H9 (cell line): ENCODE data around the gene SRGAP3. TPM values are rescaled to one million over a fixed set of nuclear protein-coding genes. Genes with fewer than 3 reads are reported as not detected.

Experiments used
- DNase-seq: peaks from one replicate; pipeline ENCODE4 v3.0.0-alpha.2; 2017
- H2AFZ ChIP-seq: one replicate; pipeline ENCODE4 v1.6.1; 2013; ENCODE audit warnings: mild to moderate bottlenecking, low read length, control low read depth, moderate library complexity
- H2AK5ac ChIP-seq: 2 replicates; pipeline ENCODE4 v1.6.1; 2013; ENCODE audit warnings: low read length, control low read depth, mixed read lengths; ENCODE audit not compliant: insufficient read length
- H2BK120ac ChIP-seq: one replicate; pipeline ENCODE4 v1.6.1; 2013; ENCODE audit warnings: low read depth, mild to moderate bottlenecking, low read length, control low read depth, inconsistent platforms; ENCODE audit not compliant: poor library complexity, severe bottlenecking
- H2BK12ac ChIP-seq: 2 replicates; pipeline ENCODE4 v1.6.1; 2013; ENCODE audit warnings: low read length, control low read depth, mixed read lengths, low read depth; ENCODE audit not compliant: insufficient read length
- H2BK15ac ChIP-seq: 2 replicates; pipeline ENCODE4 v1.6.1; 2013; ENCODE audit warnings: low read depth, low read length, control low read depth
- H2BK20ac ChIP-seq: one replicate; pipeline ENCODE4 v1.6.1; 2013; ENCODE audit warnings: low read depth, mild to moderate bottlenecking, low read length, control low read depth, inconsistent platforms; ENCODE audit not compliant: poor library complexity, severe bottlenecking
- H2BK5ac ChIP-seq: 2 replicates; pipeline ENCODE4 v1.6.1; 2013; ENCODE audit warnings: low read length, control low read depth, mixed read lengths; ENCODE audit not compliant: insufficient read length
- H3K14ac ChIP-seq: 2 replicates; pipeline ENCODE4 v1.6.1; 2013; ENCODE audit warnings: low read length, control low read depth; ENCODE audit not compliant: insufficient read depth
- H3K18ac ChIP-seq: 2 replicates; pipeline ENCODE4 v1.6.1; 2013; ENCODE audit warnings: low read depth, mild to moderate bottlenecking, mixed read lengths, low read length, control low read depth; ENCODE audit not compliant: insufficient read length
- H3K23ac ChIP-seq: 2 replicates; pipeline ENCODE4 v1.6.1; 2013; ENCODE audit warnings: low read length, control low read depth, mixed read lengths, low read depth; ENCODE audit not compliant: insufficient read length
- H3K23me2 ChIP-seq: 2 replicates; pipeline ENCODE4 v1.6.1; 2013; ENCODE audit warnings: low read depth, mild to moderate bottlenecking, mixed read lengths, low read length, control low read depth; ENCODE audit not compliant: insufficient read length, poor library complexity, severe bottlenecking
- H3K27ac ChIP-seq: 2 replicates; pipeline ENCODE4 v1.5.1; 2013; ENCODE audit warnings: low read length, control low read depth, mixed read lengths, low read depth; ENCODE audit not compliant: insufficient read length
- H3K27me3 ChIP-seq: 2 replicates; pipeline ENCODE4 v1.6.1; 2013; ENCODE audit warnings: low read length, control low read depth, inconsistent platforms; ENCODE audit not compliant: insufficient read depth
- H3K4ac ChIP-seq: 2 replicates; pipeline ENCODE4 v1.6.1; 2013; ENCODE audit warnings: low read depth, mild to moderate bottlenecking, control low read depth, inconsistent platforms, low read length, moderate library complexity
- H3K4me1 ChIP-seq: 2 replicates; pipeline ENCODE4 v1.6.1; 2013; ENCODE audit warnings: low read length, control low read depth, inconsistent platforms; ENCODE audit not compliant: insufficient read depth
- H3K4me2 ChIP-seq: 2 replicates; pipeline ENCODE4 v1.6.1; 2013; ENCODE audit warnings: low read length, control low read depth, mixed read lengths; ENCODE audit not compliant: insufficient read length, insufficient read depth
- H3K56ac ChIP-seq: 2 replicates; pipeline ENCODE4 v1.6.1; 2013; ENCODE audit warnings: low read depth, mild to moderate bottlenecking, mixed read lengths, low read length, control low read depth; ENCODE audit not compliant: insufficient read length
- H3K79me1 ChIP-seq: 2 replicates; pipeline ENCODE4 v1.6.1; 2013; ENCODE audit warnings: low read depth, mild to moderate bottlenecking, moderate library complexity, low read length, control low read depth, inconsistent platforms; ENCODE audit not compliant: insufficient read depth, poor library complexity, severe bottlenecking
- H3K79me2 ChIP-seq: 2 replicates; pipeline ENCODE4 v1.6.1; 2013; ENCODE audit warnings: low read length, control low read depth, inconsistent platforms; ENCODE audit not compliant: insufficient read depth
- H3K9ac ChIP-seq: 2 replicates; pipeline ENCODE4 v1.6.1; 2013; ENCODE audit warnings: low read length, control low read depth, mixed read lengths; ENCODE audit not compliant: insufficient read length; ENCODE audit errors: extremely low read depth
- H3K9me3 ChIP-seq: one replicate; pipeline ENCODE4 v1.6.1; 2013; ENCODE audit warnings: low read depth, low read length, inconsistent platforms; ENCODE audit not compliant: control insufficient read depth
- H3T11ph ChIP-seq: one replicate; pipeline ENCODE4 v1.6.1; 2013; ENCODE audit warnings: mild to moderate bottlenecking, low read length, control low read depth, inconsistent platforms
- H4K20me1 ChIP-seq: one replicate; pipeline ENCODE4 v1.6.1; 2013; ENCODE audit not compliant: control insufficient read depth, insufficient read length, insufficient read depth
- H4K5ac ChIP-seq: 2 replicates; pipeline ENCODE4 v1.6.1; 2013; ENCODE audit warnings: low read depth, mild to moderate bottlenecking, mixed read lengths, low read length, control low read depth; ENCODE audit not compliant: insufficient read length
- H4K8ac ChIP-seq: replicated peaks from 2 replicates; pipeline ENCODE4 v1.6.1; 2013; ENCODE audit warnings: low read length, control low read depth, mixed read lengths, low read depth; ENCODE audit not compliant: insufficient read length
- H4K91ac ChIP-seq: 2 replicates; pipeline ENCODE4 v1.6.1; 2013; ENCODE audit warnings: low read depth, mild to moderate bottlenecking, moderate library complexity, mixed read lengths, low read length, control low read depth; ENCODE audit not compliant: insufficient read length
- H3K27ac Mint-ChIP-seq, 3 experiments: 2 replicates in 2 of 3; 3 replicates in 1 of 3; pipeline ENCODE4 v1.8.0; 2020 to 2021; ENCODE audit warnings: mixed read lengths in 3 of 3, mild to moderate bottlenecking in 1 of 3, moderate library complexity in 1 of 3
- H3K27me3 Mint-ChIP-seq: 2 replicates; pipeline ENCODE4 v1.8.0; 2021; ENCODE audit warnings: low read depth, mild to moderate bottlenecking, moderate library complexity, mixed read lengths
- H3K36me3 Mint-ChIP-seq, 3 experiments: 2 replicates in 2 of 3; 3 replicates in 1 of 3; pipeline ENCODE4 v1.8.0; 2020 to 2021; ENCODE audit warnings: low read depth in 3 of 3, mixed read lengths in 3 of 3; ENCODE audit not compliant: insufficient read depth in 1 of 3
- H3K4me1 Mint-ChIP-seq, 2 experiments: 2 replicates each; pipeline ENCODE4 v1.8.0; 2020; ENCODE audit warnings: mixed read lengths in 2 of 2
- H3K4me3 Mint-ChIP-seq, 2 experiments: 2 replicates in 1 of 2; 3 replicates in 1 of 2; pipeline ENCODE4 v1.8.0; 2020 to 2021; ENCODE audit warnings: mild to moderate bottlenecking in 2 of 2, mixed read lengths in 2 of 2, moderate library complexity in 1 of 2
- H3K9me3 Mint-ChIP-seq, 2 experiments: 2 replicates in 1 of 2; 3 replicates in 1 of 2; pipeline ENCODE4 v1.8.0; 2020; ENCODE audit warnings: mild to moderate bottlenecking in 2 of 2, mixed read lengths in 2 of 2, moderate library complexity in 1 of 2
- WGBS: extraction: QIAGEN DNeasy Blood & Tissue Kit; methylation state at CpG from one replicate; pipeline ENCODE4 v1.1.7; 2013; ENCODE audit warnings: missing lambda C conversion rate, low lambda C conversion rate, mixed read lengths; ENCODE audit not compliant: insufficient read length; ENCODE audit errors: extremely low coverage; 5-methylcytosine and 5-hydroxymethylcytosine counted together
- total RNA-seq: library from RNA; stranded (reverse); gene quantifications from 2 replicates; pipeline ENCODE4 v1.2.1, GENCODE V29; 2021
- TF ChIP-seq, protein P1 (sequence below): fragments of 200-600 bp; sonication (generic); conservative IDR thresholded peaks from 3 replicates; pipeline ENCODE4 v1.8.0; 2021; ENCODE audit warnings: antibody characterized with exemption, mild to moderate bottlenecking

The SRGAP3 gene
- total RNA-seq, 1 experiment from 2014 or later, result 3.4 TPM

- Histone ChIP-seq H3K79me2 (no peaks in the 10 kb centered on the region), H3K56ac (no peak overlapping the region), H2BK15ac (no peak overlapping the region), H2BK120ac (no peak overlapping the region), H3K14ac (no peak overlapping the region), H3K18ac (no peak overlapping the region), H2BK5ac (no peak overlapping the region), H3K79me1 (no peaks in the 10 kb centered on the region), H2AK5ac (no peak overlapping the region), H3K27ac (no peak overlapping the region), H4K5ac (no peak overlapping the region), H3K9me3 (no peaks in the 10 kb centered on the region), H3K9ac (no peak overlapping the region), H4K91ac (no peak overlapping the region), H3K23me2 (no peaks in the 10 kb centered on the region), H3K27me3 (no peaks in the 10 kb centered on the region), H4K8ac (no peak overlapping the region), H3K23ac (no peak overlapping the region), H2BK20ac (no peak overlapping the region), H2BK12ac (no peak overlapping the region), H4K20me1 (no peaks in the 10 kb centered on the region), H3T11ph (no peak overlapping the region), H3K4me1 (peaks cover 5% of the 10 kb centered on the region), H3K4ac (no peak overlapping the region), H3K4me2 (no peak overlapping the region), H2AFZ (no peak overlapping the region)
- H3K27ac Mint-ChIP-seq, result no peak overlapping the region
- TF ChIP-seq, protein P1, sequence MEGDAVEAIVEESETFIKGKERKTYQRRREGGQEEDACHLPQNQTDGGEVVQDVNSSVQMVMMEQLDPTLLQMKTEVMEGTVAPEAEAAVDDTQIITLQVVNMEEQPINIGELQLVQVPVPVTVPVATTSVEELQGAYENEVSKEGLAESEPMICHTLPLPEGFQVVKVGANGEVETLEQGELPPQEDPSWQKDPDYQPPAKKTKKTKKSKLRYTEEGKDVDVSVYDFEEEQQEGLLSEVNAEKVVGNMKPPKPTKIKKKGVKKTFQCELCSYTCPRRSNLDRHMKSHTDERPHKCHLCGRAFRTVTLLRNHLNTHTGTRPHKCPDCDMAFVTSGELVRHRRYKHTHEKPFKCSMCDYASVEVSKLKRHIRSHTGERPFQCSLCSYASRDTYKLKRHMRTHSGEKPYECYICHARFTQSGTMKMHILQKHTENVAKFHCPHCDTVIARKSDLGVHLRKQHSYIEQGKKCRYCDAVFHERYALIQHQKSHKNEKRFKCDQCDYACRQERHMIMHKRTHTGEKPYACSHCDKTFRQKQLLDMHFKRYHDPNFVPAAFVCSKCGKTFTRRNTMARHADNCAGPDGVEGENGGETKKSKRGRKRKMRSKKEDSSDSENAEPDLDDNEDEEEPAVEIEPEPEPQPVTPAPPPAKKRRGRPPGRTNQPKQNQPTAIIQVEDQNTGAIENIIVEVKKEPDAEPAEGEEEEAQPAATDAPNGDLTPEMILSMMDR, result no peak
- no peak overlapping the region for H3K4me3 Mint-ChIP-seq
- WGBS, result no CpG with 5 or more reads among the region's 1 CpG
- peaks cover 0 to 2% (median 0%) of the 10 kb centered on the region in 3 experiments; a peak in 1 of 7 replicates for H3K36me3 Mint-ChIP-seq
- peaks cover 31 to 33% of the 10 kb centered on the region in 2 experiments for H3K4me1 Mint-ChIP-seq
- no peak for DNase-seq
- H3K27me3 Mint-ChIP-seq, result peaks cover 5% of the 10 kb centered on the region; the same call in 1 of the 2 replicates
- peaks cover 2 to 3% of the 10 kb centered on the region in 2 experiments; a peak in 2 of 5 replicates for H3K9me3 Mint-ChIP-seq
These were observed 141.7 kb downstream of the SRGAP3 start for GRCh38 chr3:9107738-9108137.
